ENCODE measurements around the gene INPP5B. TPM values are rescaled to one million over a fixed set of nuclear protein-coding genes. Genes with fewer than 3 reads are reported as not detected.

INPP5B gene
- total and polyA plus RNA-seq, 9 of the 15 experiments (the other 6 are each of a cell fraction or from before 2014, with no cell fraction given): 14.1 to 28.7 (median 20.9) TPM

DNA sequence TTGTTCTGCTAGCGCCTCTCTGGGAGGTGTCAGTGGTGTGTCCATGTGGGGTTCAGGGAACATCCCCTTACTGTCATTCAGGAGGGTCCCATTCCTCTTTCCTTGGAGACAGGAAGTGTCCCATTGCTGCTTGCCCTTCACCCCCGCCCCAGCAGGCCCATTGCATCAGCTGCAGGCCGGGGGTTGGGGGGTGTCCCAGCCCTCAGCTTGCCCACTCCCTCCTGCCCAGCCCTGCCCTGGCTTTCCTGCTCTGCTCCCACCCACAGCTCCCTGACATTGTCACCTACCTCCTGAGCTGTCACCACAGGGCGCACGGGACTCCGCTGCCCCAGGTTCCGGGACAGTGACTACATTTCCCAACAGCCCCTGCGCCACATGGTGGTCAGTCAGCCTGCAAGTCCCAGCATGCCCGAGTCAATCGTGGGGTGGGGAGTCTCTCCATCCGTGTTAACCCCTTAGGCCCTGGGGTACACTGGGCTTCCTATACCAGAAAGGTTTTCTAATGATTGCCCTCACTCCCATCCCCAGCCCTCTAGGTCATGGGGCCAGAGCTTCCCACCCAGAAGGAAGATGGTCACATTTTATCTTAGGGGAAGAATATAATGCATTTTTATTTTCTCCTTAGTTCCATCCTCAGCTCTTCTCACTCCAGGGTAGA, at the start of gene INPP5B (continued):
- TF ChIP-seq, protein P1, sequence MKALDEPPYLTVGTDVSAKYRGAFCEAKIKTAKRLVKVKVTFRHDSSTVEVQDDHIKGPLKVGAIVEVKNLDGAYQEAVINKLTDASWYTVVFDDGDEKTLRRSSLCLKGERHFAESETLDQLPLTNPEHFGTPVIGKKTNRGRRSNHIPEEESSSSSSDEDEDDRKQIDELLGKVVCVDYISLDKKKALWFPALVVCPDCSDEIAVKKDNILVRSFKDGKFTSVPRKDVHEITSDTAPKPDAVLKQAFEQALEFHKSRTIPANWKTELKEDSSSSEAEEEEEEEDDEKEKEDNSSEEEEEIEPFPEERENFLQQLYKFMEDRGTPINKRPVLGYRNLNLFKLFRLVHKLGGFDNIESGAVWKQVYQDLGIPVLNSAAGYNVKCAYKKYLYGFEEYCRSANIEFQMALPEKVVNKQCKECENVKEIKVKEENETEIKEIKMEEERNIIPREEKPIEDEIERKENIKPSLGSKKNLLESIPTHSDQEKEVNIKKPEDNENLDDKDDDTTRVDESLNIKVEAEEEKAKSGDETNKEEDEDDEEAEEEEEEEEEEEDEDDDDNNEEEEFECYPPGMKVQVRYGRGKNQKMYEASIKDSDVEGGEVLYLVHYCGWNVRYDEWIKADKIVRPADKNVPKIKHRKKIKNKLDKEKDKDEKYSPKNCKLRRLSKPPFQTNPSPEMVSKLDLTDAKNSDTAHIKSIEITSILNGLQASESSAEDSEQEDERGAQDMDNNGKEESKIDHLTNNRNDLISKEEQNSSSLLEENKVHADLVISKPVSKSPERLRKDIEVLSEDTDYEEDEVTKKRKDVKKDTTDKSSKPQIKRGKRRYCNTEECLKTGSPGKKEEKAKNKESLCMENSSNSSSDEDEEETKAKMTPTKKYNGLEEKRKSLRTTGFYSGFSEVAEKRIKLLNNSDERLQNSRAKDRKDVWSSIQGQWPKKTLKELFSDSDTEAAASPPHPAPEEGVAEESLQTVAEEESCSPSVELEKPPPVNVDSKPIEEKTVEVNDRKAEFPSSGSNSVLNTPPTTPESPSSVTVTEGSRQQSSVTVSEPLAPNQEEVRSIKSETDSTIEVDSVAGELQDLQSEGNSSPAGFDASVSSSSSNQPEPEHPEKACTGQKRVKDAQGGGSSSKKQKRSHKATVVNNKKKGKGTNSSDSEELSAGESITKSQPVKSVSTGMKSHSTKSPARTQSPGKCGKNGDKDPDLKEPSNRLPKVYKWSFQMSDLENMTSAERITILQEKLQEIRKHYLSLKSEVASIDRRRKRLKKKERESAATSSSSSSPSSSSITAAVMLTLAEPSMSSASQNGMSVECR (CRISPR knock-in tag; IDR thresholded peaks at IDR 0.05): peak; percentile 72; the same call in 1 of the 2 replicates
- peak; percentile 55; the same call in 1 of the 2 replicates for TF ChIP-seq ELF2 (CRISPR knock-in tag; IDR thresholded peaks at IDR 0.05)
- TF ChIP-seq CXXC5 (CRISPR knock-in tag; IDR thresholded peaks at IDR 0.05): peak; percentile 44; the same call in 1 of the 2 replicates
- no peak for TF ChIP-seq CHD4 (IDR thresholded peaks at IDR 0.05; ENCODE audit: insufficient read depth, insufficient replicate concordance, low read depth, low read length, poor library complexity, severe bottlenecking)
- no peak for TF ChIP-seq ZNF764 (CRISPR knock-in tag; IDR thresholded peaks at IDR 0.05; ENCODE audit: low read depth)
- TF ChIP-seq HMGN3 (IDR thresholded peaks at IDR 0.05; ENCODE audit: borderline replicate concordance, extremely low read depth, insufficient read length, low read depth, low read length): peak; percentile 51
- peak; percentile 96 for TF ChIP-seq SAP30 (IDR thresholded peaks at IDR 0.05; ENCODE audit: borderline replicate concordance, insufficient read depth, low read depth, low read length, poor library complexity, severe bottlenecking)
- TF ChIP-seq DIDO1 (tag; IDR thresholded peaks at IDR 0.05; ENCODE audit: low read depth): peak; percentile 52; the same call in 1 of the 2 replicates
- TF ChIP-seq, protein P2, sequence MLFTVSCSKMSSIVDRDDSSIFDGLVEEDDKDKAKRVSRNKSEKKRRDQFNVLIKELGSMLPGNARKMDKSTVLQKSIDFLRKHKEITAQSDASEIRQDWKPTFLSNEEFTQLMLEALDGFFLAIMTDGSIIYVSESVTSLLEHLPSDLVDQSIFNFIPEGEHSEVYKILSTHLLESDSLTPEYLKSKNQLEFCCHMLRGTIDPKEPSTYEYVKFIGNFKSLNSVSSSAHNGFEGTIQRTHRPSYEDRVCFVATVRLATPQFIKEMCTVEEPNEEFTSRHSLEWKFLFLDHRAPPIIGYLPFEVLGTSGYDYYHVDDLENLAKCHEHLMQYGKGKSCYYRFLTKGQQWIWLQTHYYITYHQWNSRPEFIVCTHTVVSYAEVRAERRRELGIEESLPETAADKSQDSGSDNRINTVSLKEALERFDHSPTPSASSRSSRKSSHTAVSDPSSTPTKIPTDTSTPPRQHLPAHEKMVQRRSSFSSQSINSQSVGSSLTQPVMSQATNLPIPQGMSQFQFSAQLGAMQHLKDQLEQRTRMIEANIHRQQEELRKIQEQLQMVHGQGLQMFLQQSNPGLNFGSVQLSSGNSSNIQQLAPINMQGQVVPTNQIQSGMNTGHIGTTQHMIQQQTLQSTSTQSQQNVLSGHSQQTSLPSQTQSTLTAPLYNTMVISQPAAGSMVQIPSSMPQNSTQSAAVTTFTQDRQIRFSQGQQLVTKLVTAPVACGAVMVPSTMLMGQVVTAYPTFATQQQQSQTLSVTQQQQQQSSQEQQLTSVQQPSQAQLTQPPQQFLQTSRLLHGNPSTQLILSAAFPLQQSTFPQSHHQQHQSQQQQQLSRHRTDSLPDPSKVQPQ (CRISPR knock-in tag; IDR thresholded peaks at IDR 0.05; ENCODE audit: borderline replicate concordance): no peak
- TF ChIP-seq, protein P3, sequence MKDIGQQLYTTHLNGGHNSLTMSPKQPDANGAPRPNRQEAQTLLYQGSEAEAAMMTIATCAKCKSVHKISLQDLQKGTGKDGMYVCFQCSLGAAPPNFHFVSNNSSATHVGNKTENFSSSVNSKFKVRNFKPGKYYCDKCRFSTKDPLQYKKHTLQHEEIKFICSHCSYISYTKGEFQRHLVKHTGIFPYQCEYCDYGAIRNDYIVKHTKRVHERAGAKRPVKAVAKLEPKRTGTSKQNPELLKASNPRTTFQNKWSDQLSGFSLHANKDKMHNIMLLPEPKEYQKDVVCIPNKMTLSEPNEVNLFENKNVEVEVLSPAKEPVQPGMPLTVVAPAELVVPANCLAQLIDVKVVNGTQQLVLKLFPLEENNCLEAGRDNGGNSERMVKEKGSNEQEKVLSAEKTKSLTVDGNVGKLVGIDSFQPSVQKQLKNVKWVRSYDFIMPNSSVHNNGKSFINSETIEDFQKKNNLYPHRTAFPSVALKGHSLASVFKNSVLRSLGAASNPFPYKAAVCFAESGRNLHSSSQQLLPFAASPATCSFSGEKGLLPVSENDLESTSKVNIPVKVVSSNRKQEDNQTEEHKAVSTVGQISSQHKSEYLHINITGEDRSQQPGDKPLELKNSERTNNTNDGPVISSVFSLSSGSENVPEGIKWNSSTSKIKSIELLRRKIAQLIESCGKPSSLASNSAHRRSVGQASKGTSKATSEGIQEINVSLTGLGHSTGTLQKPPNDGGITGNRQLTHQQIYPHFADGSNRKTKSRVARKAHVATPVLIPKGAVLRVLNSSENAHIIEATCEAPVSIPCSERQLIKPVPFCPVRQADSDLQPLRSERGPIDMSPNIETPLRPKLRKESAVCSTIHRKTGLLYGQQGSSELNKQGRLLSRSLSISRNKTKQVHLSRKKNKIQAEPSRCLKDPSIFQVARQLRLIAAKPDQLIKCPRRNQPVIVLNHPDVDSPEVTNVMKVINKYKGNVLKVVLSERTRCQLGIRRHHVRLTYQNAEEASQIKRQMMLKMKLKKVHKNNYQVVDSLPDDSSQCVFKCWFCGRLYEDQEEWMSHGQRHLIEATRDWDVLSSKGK (CRISPR knock-in tag; IDR thresholded peaks at IDR 0.05): no peak
- no peak for TF ChIP-seq PTBP1 (IDR thresholded peaks at IDR 0.05; ENCODE audit: low read depth, low read length)
- TF ChIP-seq SNIP1 (IDR thresholded peaks at IDR 0.05; ENCODE audit: low read depth): no peak
- TF ChIP-seq ATF7 (IDR thresholded peaks at IDR 0.05): peak; percentile 86
- no peak for TF ChIP-seq MTF1 (CRISPR knock-in tag; IDR thresholded peaks at IDR 0.05; ENCODE audit: borderline replicate concordance)
- TF ChIP-seq RBBP5 (IDR thresholded peaks at IDR 0.05; ENCODE audit: borderline replicate concordance, insufficient read depth, low read length, poor library complexity, severe bottlenecking): no peak

All from K562 (cell line).